ENCODE data around the gene FAM229A.

DNA sequence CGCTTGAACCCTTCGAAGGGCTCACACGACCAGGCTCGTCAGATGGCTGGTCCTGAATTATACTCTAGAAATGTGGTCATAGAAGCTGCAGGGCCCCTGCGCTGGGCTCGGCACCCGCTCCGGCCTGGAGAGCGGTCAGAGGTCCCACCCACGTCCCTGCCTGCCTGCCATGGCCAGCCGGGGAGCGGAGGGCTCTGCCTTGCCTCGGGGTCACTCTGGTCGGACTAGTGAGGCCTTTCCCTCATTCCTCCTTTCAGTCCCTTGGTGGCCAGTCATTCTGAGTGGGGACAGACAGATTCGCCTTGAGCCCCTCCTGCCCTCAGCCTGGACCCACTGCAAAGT is 25.7 kb downstream of the FAM229A start:
- TF ChIP-seq, protein P1, sequence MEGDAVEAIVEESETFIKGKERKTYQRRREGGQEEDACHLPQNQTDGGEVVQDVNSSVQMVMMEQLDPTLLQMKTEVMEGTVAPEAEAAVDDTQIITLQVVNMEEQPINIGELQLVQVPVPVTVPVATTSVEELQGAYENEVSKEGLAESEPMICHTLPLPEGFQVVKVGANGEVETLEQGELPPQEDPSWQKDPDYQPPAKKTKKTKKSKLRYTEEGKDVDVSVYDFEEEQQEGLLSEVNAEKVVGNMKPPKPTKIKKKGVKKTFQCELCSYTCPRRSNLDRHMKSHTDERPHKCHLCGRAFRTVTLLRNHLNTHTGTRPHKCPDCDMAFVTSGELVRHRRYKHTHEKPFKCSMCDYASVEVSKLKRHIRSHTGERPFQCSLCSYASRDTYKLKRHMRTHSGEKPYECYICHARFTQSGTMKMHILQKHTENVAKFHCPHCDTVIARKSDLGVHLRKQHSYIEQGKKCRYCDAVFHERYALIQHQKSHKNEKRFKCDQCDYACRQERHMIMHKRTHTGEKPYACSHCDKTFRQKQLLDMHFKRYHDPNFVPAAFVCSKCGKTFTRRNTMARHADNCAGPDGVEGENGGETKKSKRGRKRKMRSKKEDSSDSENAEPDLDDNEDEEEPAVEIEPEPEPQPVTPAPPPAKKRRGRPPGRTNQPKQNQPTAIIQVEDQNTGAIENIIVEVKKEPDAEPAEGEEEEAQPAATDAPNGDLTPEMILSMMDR (IDR thresholded peaks at IDR 0.05; ENCODE audit: low read depth, low read length) = no peak
- TF ChIP-seq, protein P2, sequence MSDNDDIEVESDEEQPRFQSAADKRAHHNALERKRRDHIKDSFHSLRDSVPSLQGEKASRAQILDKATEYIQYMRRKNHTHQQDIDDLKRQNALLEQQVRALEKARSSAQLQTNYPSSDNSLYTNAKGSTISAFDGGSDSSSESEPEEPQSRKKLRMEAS (IDR thresholded peaks at IDR 0.05; ENCODE audit: low read depth, low read length) = no peak
- TF ChIP-seq POLR2A (IDR thresholded peaks at IDR 0.05; ENCODE audit: extremely low read depth, insufficient read length) = no peak

All from NB4 (cell line).